ENCODE measurements around the gene ITPKB.

The ITPKB gene

DNA sequence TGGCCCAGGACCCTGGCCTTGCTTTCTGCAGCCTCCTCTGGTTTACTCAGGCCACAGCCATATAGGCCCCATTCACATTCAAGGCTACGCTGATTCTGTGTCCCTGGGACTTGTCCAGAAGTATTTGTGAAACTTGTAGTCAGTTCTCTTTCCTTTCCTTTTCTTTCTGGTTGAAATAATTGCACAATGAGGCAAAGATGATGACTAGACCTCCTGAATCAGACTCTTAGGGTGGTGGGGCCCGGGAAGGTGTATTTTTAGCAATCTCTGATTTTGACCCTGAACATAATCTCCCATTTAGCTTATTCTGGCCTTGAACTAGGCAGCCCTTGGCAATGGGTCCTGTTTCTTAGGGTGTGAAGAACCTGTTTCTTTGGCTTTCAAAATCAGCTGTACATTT is 150.6 kb downstream of the ITPKB start:
- Histone ChIP-seq H3K79me2 (ENCODE audit: control insufficient read depth, insufficient read depth, low read length) (no peaks in the 10 kb centered on the region), H2BK5ac (ENCODE audit: low read length) (no peak overlapping the region), H3K9ac (ENCODE audit: low read length) (no peak overlapping the region), H3K23ac (ENCODE audit: low read length) (no peak overlapping the region), H3K27ac (ENCODE audit: low read depth, low read length) (no peak overlapping the region), H3K27me3 (ENCODE audit: insufficient read depth, low read length, poor library complexity) (no peaks in the 10 kb centered on the region), H3K18ac (ENCODE audit: low read length) (no peak overlapping the region), H3K36me3 (ENCODE audit: control insufficient read depth, insufficient read depth, low read length) (no peaks in the 10 kb centered on the region), H4K5ac (ENCODE audit: low read length) (no peak overlapping the region), H3K79me1 (ENCODE audit: low read length) (no peaks in the 10 kb centered on the region), H4K8ac (ENCODE audit: low read depth, low read length) (no peak overlapping the region), H3K4me1 (ENCODE audit: control insufficient read depth, low read depth, low read length) (peaks cover 5% of the 10 kb centered on the region), H3K4me2 (ENCODE audit: low read length) (no peak overlapping the region), H2BK120ac (ENCODE audit: low read depth, low read length) (no peak overlapping the region), H3K56ac (ENCODE audit: low read length) (no peak overlapping the region), H3K4ac (ENCODE audit: low read depth, low read length) (no peak overlapping the region), H2AK5ac (ENCODE audit: low read length) (no peak overlapping the region), H2BK15ac (replicated peaks; ENCODE audit: low read depth) (no peak overlapping the region), H3K4me3 (ENCODE audit: low read length) (no peak overlapping the region)
- WGBS (ENCODE audit: extremely low coverage, insufficient coverage, low lambda C conversion rate): no CpG with 5 or more reads among the region's 2 CpGs
- DNase-seq: no peak

DNA sequence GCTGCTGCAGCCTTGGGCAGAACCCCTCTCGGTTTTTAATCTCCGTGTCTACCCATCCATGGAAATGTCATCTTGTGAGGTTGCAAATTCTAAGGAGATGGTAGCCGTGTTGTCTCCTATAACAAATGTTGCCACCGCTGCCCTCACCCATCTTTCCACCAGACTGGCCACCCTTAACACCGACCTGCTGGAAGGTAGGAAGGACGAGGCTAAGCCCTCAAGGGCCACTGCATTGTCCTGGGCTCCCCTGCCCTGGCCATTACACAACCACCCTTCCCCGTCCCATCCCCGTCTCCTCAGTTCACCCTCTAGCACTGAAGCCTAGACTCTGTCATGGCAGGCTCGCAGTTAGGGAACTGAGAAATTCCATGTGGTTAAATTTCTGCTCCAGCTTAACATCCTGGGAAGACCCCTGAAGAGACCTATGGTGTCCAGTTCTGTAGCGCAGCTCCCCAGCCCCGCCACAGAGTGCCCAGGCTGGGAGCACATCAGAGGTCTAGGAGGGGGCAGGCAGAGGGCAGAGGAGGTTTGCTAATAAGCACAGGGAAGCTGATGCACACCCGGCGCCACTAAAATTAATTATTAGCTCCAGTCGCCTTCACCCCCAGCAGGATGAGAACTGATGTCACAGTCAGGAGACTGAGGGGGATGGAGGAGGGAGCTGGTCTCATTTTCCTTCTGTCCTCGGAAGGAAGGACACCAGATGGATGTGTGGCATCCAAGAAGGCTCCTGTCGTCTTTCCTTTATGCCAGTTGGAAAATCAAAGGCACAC is 152.2 kb downstream of the ITPKB start:
- no CpG with 5 or more reads among the region's 16 CpGs for WGBS (ENCODE audit: extremely low coverage, insufficient coverage, low lambda C conversion rate)

DNA sequence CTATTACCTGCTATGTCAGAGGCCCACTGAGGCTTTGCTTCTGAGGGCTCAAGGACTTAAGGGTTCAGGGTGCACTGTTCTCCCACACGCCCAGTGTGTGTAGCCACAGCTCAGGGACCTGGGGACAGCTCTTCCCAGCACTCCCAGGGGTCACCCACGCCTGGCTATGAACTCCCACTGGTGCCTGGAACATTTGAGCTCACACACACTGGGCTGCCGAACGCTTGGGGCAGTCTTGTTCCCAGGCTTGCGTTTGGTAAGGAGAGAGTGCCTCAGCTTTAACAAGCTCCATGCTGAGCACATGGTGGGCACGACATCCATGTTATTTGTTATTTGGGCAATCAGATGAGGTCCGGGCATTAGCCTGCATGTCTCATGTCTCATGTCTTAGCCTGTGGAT is 153.0 kb downstream of the ITPKB start:
- Histone ChIP-seq H2BK15ac (replicated peaks; ENCODE audit: low read depth) (no peak overlapping the region), H4K8ac (ENCODE audit: low read depth, low read length) (no peak overlapping the region), H3K4ac (ENCODE audit: low read depth, low read length) (no peak overlapping the region), H3K4me1 (ENCODE audit: control insufficient read depth, low read depth, low read length) (peaks cover 1% of the 10 kb centered on the region), H3K27ac (ENCODE audit: low read depth, low read length) (no peak overlapping the region), H3K18ac (ENCODE audit: low read length) (no peak overlapping the region), H3K4me2 (ENCODE audit: low read length) (no peak overlapping the region), H3K79me1 (ENCODE audit: low read length) (no peaks in the 10 kb centered on the region), H3K36me3 (ENCODE audit: control insufficient read depth, insufficient read depth, low read length) (no peaks in the 10 kb centered on the region), H3K56ac (ENCODE audit: low read length) (no peak overlapping the region), H2AK5ac (ENCODE audit: low read length) (no peak overlapping the region), H2BK120ac (ENCODE audit: low read depth, low read length) (no peak overlapping the region), H3K27me3 (ENCODE audit: insufficient read depth, low read length, poor library complexity) (no peaks in the 10 kb centered on the region), H3K4me3 (ENCODE audit: low read length) (no peak overlapping the region), H3K79me2 (ENCODE audit: control insufficient read depth, insufficient read depth, low read length) (no peaks in the 10 kb centered on the region), H4K5ac (ENCODE audit: low read length) (no peak overlapping the region), H2BK5ac (ENCODE audit: low read length) (no peak overlapping the region), H3K9ac (ENCODE audit: low read length) (no peak overlapping the region), H3K23ac (ENCODE audit: low read length) (no peak overlapping the region)
- no CpG with 5 or more reads among the region's 7 CpGs for WGBS (ENCODE audit: extremely low coverage, insufficient coverage, low lambda C conversion rate)
- no peak for DNase-seq

More for the DNA sequence above, 152.2 kb downstream of the ITPKB start:
- Histone ChIP-seq H3K27ac (ENCODE audit: low read depth, low read length) (no peak overlapping the region), H3K23ac (ENCODE audit: low read length) (no peak overlapping the region), H3K9ac (ENCODE audit: low read length) (no peak overlapping the region), H3K79me2 (ENCODE audit: control insufficient read depth, insufficient read depth, low read length) (no peaks in the 10 kb centered on the region), H3K4me2 (ENCODE audit: low read length) (no peak overlapping the region), H2BK15ac (replicated peaks; ENCODE audit: low read depth) (no peak overlapping the region), H3K79me1 (ENCODE audit: low read length) (no peaks in the 10 kb centered on the region), H3K36me3 (ENCODE audit: control insufficient read depth, insufficient read depth, low read length) (no peaks in the 10 kb centered on the region), H3K4ac (ENCODE audit: low read depth, low read length) (no peak overlapping the region), H4K8ac (ENCODE audit: low read depth, low read length) (no peak overlapping the region), H3K27me3 (ENCODE audit: insufficient read depth, low read length, poor library complexity) (no peaks in the 10 kb centered on the region), H3K18ac (ENCODE audit: low read length) (no peak overlapping the region), H2BK5ac (ENCODE audit: low read length) (no peak overlapping the region), H3K4me3 (ENCODE audit: low read length) (no peak overlapping the region), H3K4me1 (ENCODE audit: control insufficient read depth, low read depth, low read length) (peaks cover 1% of the 10 kb centered on the region), H4K5ac (ENCODE audit: low read length) (no peak overlapping the region), H3K56ac (ENCODE audit: low read length) (no peak overlapping the region), H2BK120ac (ENCODE audit: low read depth, low read length) (no peak overlapping the region), H2AK5ac (ENCODE audit: low read length) (no peak overlapping the region)
- DNase-seq: no peak

DNA sequence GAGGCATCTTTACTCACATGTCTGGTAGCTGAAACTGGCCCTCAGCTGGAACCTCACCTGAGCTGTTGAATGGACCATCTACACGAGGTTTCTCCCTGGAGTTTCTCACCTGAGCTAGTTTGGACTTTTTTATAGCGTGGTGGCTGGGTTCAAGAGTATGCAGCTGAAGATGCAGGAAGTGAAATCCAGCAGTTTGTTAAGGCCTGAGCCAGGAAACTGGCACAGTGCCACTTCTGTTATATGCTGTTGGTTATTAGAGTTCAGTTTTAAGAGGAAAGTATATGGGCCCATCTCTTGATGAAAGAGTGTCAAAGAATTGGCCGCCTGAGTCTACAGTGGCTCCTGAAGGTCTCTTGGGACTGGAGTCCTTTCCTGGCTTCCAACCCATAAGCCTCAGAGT is 154.9 kb downstream of the ITPKB start:
- no peak overlapping the region for H3K9ac ChIP-seq (ENCODE audit: low read length)
- no peaks in the 10 kb centered on the region for H3K79me1 ChIP-seq (ENCODE audit: low read length)
- no peaks in the 10 kb centered on the region for H3K4me1 ChIP-seq (ENCODE audit: control insufficient read depth, low read depth, low read length)
- no peaks in the 10 kb centered on the region for H3K27me3 ChIP-seq (ENCODE audit: insufficient read depth, low read length, poor library complexity)
- H2BK5ac ChIP-seq (ENCODE audit: low read length): no peak overlapping the region
- no peak overlapping the region for H3K18ac ChIP-seq (ENCODE audit: low read length)
- no peak overlapping the region for H3K23ac ChIP-seq (ENCODE audit: low read length)
- H3K79me2 ChIP-seq (ENCODE audit: control insufficient read depth, insufficient read depth, low read length): no peaks in the 10 kb centered on the region
- H3K56ac ChIP-seq (ENCODE audit: low read length): no peak overlapping the region
- H3K27ac ChIP-seq (ENCODE audit: low read depth, low read length): no peak overlapping the region
- no peak overlapping the region for H2AK5ac ChIP-seq (ENCODE audit: low read length)
- no peak overlapping the region for H3K4me2 ChIP-seq (ENCODE audit: low read length)
- no CpG with 5 or more reads among the region's 3 CpGs for WGBS (ENCODE audit: extremely low coverage, insufficient coverage, low lambda C conversion rate)
- no peaks in the 10 kb centered on the region for H3K36me3 ChIP-seq (ENCODE audit: control insufficient read depth, insufficient read depth, low read length)
- no peak overlapping the region for H3K4me3 ChIP-seq (ENCODE audit: low read length)
- no peak for DNase-seq
- H3K4ac ChIP-seq (ENCODE audit: low read depth, low read length): no peak overlapping the region
- H4K8ac ChIP-seq (ENCODE audit: low read depth, low read length): no peak overlapping the region
- no peak overlapping the region for H2BK15ac ChIP-seq (replicated peaks; ENCODE audit: low read depth)
- H4K5ac ChIP-seq (ENCODE audit: low read length): no peak overlapping the region
- H2BK120ac ChIP-seq (ENCODE audit: low read depth, low read length): no peak overlapping the region

DNA sequence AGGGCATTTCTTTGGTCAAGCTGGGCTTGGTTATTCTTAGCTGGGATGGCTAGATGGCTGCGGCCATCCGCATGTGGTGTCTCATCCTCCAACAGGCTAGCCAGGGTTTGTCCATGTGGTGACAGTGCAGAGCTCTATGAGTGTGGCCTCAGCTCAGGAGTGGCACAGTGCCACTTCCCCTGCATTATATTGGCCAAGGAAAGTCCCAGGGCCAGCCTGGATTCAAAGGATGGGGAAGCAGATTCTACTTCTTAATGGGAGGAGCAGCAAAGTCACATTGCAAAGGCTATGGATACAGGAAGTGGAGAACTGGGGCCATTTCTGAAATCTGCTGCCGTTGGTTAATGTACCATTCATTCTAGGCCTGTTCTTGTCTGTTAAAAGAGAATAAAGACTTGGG is 156.1 kb downstream of the ITPKB start:
- Histone ChIP-seq H3K4me3 (ENCODE audit: low read length) (no peak overlapping the region), H2BK120ac (ENCODE audit: low read depth, low read length) (no peak overlapping the region), H3K56ac (ENCODE audit: low read length) (no peak overlapping the region), H3K4me2 (ENCODE audit: low read length) (no peak overlapping the region), H3K27ac (ENCODE audit: low read depth, low read length) (no peak overlapping the region), H3K4me1 (ENCODE audit: control insufficient read depth, low read depth, low read length) (no peaks in the 10 kb centered on the region), H4K8ac (ENCODE audit: low read depth, low read length) (no peak overlapping the region), H3K27me3 (ENCODE audit: insufficient read depth, low read length, poor library complexity) (no peaks in the 10 kb centered on the region), H3K23ac (ENCODE audit: low read length) (no peak overlapping the region), H3K79me1 (ENCODE audit: low read length) (no peaks in the 10 kb centered on the region), H3K9ac (ENCODE audit: low read length) (no peak overlapping the region), H3K18ac (ENCODE audit: low read length) (no peak overlapping the region), H3K79me2 (ENCODE audit: control insufficient read depth, insufficient read depth, low read length) (no peaks in the 10 kb centered on the region), H2AK5ac (ENCODE audit: low read length) (no peak overlapping the region), H3K36me3 (ENCODE audit: control insufficient read depth, insufficient read depth, low read length) (no peaks in the 10 kb centered on the region), H3K4ac (ENCODE audit: low read depth, low read length) (no peak overlapping the region), H4K5ac (ENCODE audit: low read length) (no peak overlapping the region), H2BK15ac (replicated peaks; ENCODE audit: low read depth) (no peak overlapping the region), H2BK5ac (ENCODE audit: low read length) (no peak overlapping the region)
- DNase-seq: no peak
- no CpG with 5 or more reads among the region's 3 CpGs for WGBS (ENCODE audit: extremely low coverage, insufficient coverage, low lambda C conversion rate)

All from mesendoderm (in vitro differentiated cells).